Body of pancreas (tissue), 4 donors: ENCODE data around the gene PHF24. TPM values are rescaled to one million over a fixed set of nuclear protein-coding genes. Genes with fewer than 3 reads are reported as not detected.
A peak's percentile ranks its signal among the peaks of the same experiment; 100 is the strongest.
"Not testable (repeated sequence)": the region's sequence is repeated elsewhere in the genome, so short reads cannot be mapped to it uniquely, and the experiment has no call there.

Source experiments
- ATAC-seq: fragments of 150-250 bp; one replicate; pipeline ENCODE4 v1.9.1; 2016
- DNase-seq, 4 donors: peaks; one replicate each; pipeline ENCODE4 v3.0.0-alpha.2; 2019
- H3K27ac ChIP-seq, 4 donors: fragments of 200-600 bp; sonication (generic); 1 replicate in 3 of 4; 2 replicates in 1 of 4; pipeline versions ENCODE4 v1.5.1 to v1.6.1; 2016 to 2019; ENCODE audit warnings: mild to moderate bottlenecking in 1 of 4, mixed read lengths in 1 of 4, moderate library complexity in 1 of 4
- H3K27me3 ChIP-seq, 2 donors: fragments of 200-600 bp; sonication (generic); one replicate each; pipeline ENCODE4 v1.6.0; 2016; ENCODE audit warnings: mild to moderate bottlenecking in 1 of 2
- H3K36me3 ChIP-seq, 2 donors: fragments of 200-600 bp; sonication (generic); replicated peaks in 1 of 2; 2 replicates each; pipeline ENCODE4 v1.5.1; 2016; ENCODE audit warnings: low read depth in 2 of 2; ENCODE audit not compliant: insufficient read depth in 1 of 2
- H3K4me1 ChIP-seq: fragments of 200-600 bp; sonication (generic); one replicate; pipeline ENCODE4 v1.6.0; 2016
- H3K4me3 ChIP-seq, 2 donors: fragments of 200-600 bp; sonication (generic); 1 replicate in 1 of 2; 2 replicates in 1 of 2; pipeline ENCODE4 v1.5.1; 2016 to 2019
- H3K9me3 ChIP-seq, 3 donors: fragments of 200-600 bp; sonication (generic); 1 replicate in 2 of 3; 2 replicates in 1 of 3; pipeline ENCODE4 v1.5.1; 2016
- CTCF ChIP-seq, 7 experiments: fragments of 450-650 bp in 4 of 7; fragments of 200-600 bp in 3 of 7; sonication (generic) in 3 of 7; IDR thresholded peaks; one replicate each; pipeline ENCODE4 v1.5.1; 2016 to 2019; ENCODE audit warnings: antibody characterized with exemption in 7 of 7
- POLR2A ChIP-seq, 3 donors: fragments of 450-650 bp; IDR thresholded peaks; one replicate each; pipeline ENCODE4 v1.6.1; 2016; ENCODE audit warnings: antibody characterized with exemption in 3 of 3, mild to moderate bottlenecking in 2 of 3
- WGBS, 2 donors: methylation state at CpG; one replicate each; pipeline ENCODE4 v1.1.5; 2017; 5-methylcytosine and 5-hydroxymethylcytosine counted together
- intact Hi-C: fragments of 100-400 bp; cut with DNase I; formaldehyde crosslinking; loops from one replicate; pipeline ENCODE4 v1.15.1; 2023
- total RNA-seq, 2 donors: library from RNA; depleted of rRNA; stranded (reverse); fragments of >200 nt; gene quantifications; one replicate each; pipeline ENCODE4 v1.1.0, GENCODE V29; 2016

The PHF24 gene
- under 1 TPM in 1 of 2 donors, not detected in 1; 0.26 TPM for total RNA-seq

- H3K36me3 ChIP-seq: no peaks in the 10 kb centered on the region
- ATAC-seq (peak; percentile 81), DNase-seq (peak in 1 of 4 donors; percentile 31)
- intact Hi-C loops: no loop called here
- no peak within 1 kb of the TSS for H3K4me3 ChIP-seq
- TF ChIP-seq POLR2A (IDR thresholded peaks at IDR 0.05): no peak
- peak in 2 of 7 experiments; percentile 37 for TF ChIP-seq CTCF (IDR thresholded peaks at IDR 0.05)
- H3K4me1 ChIP-seq: peaks cover 10% of the 10 kb centered on the region
- H3K27me3 ChIP-seq: no peaks in the 10 kb centered on the region
- no peaks in the 10 kb centered on the region for H3K9me3 ChIP-seq
- WGBS, 2 donors: 1 to 10% methylated on average over 16 to 94 of the region's 116 CpGs
- H3K27ac ChIP-seq: no peak within 1 kb of the TSS
Measured at GRCh38 chr9:34957492-34958410, at the start of gene PHF24. TSS of gene PHF24 (plus strand) at chr9:34958285. CDS start at chr9:34971299, 13,014 bp downstream.

- no peaks in the 10 kb centered on the region for H3K36me3 ChIP-seq
- H3K9me3 ChIP-seq: peaks cover 0 to 5% (median 0%) of the 10 kb centered on the region in 3 donors
- no peaks in the 10 kb centered on the region for H3K4me1 ChIP-seq
- 76% methylated on average over 4 of the region's 4 CpGs; no CpG with 5 or more reads in 1 of the 2 donors for WGBS, 2 donors
- no peak for DNase-seq
- intact Hi-C loops: no loop called here
- no peak overlapping the region for H3K4me3 ChIP-seq
- ATAC-seq: no peak
- TF ChIP-seq CTCF (IDR thresholded peaks at IDR 0.05) (no peak), POLR2A (IDR thresholded peaks at IDR 0.05) (no peak)
- H3K27me3 ChIP-seq: no peaks in the 10 kb centered on the region
- no peak overlapping the region for H3K27ac ChIP-seq
Measured at GRCh38 chr9:34927061-34927460, 31.0 kb upstream of the PHF24 start.

GRCh38 chr9:34928921-34929320 is 29.2 kb upstream of the PHF24 start:
- no peak for ATAC-seq
- no peak for DNase-seq
- H3K27me3 ChIP-seq: no peaks in the 10 kb centered on the region
- H3K4me3 ChIP-seq: no peak overlapping the region
- intact Hi-C loops: no loop called here
- no peaks in the 10 kb centered on the region for H3K4me1 ChIP-seq
- WGBS, 2 donors: 84 to 92% methylated on average over 1 of the region's 1 CpG
- H3K36me3 ChIP-seq: no peaks in the 10 kb centered on the region
- TF ChIP-seq CTCF (IDR thresholded peaks at IDR 0.05) (no peak), POLR2A (IDR thresholded peaks at IDR 0.05) (no peak)
- no peak overlapping the region for H3K27ac ChIP-seq
- H3K9me3 ChIP-seq: peaks cover 0 to 5% (median 0%) of the 10 kb centered on the region in 3 donors

GRCh38 chr9:34929506-34930102 is 28.5 kb upstream of the PHF24 start:
- no peaks in the 10 kb centered on the region for H3K27me3 ChIP-seq
- H3K36me3 ChIP-seq: no peaks in the 10 kb centered on the region
- no peak overlapping the region for H3K27ac ChIP-seq
- peaks cover 0 to 4% (median 0%) of the 10 kb centered on the region in 3 donors for H3K9me3 ChIP-seq
- DNase-seq (peak; percentile 37 to 71 (median 50)), ATAC-seq (peak; percentile 59)
- H3K4me1 ChIP-seq: no peaks in the 10 kb centered on the region
- TF ChIP-seq POLR2A (IDR thresholded peaks at IDR 0.05) (no peak), CTCF (IDR thresholded peaks at IDR 0.05) (peak; percentile 20 to 58 (median 41))
- intact Hi-C loops: no loop called here
- WGBS, 2 donors: 23 to 25% methylated on average over 7 of the region's 7 CpGs
- H3K4me3 ChIP-seq: no peak overlapping the region

GRCh38 chr9:34939989-34940388 is 18.1 kb upstream of the PHF24 start:
- intact Hi-C loops, ATAC-seq, DNase-seq, H3K27ac ChIP-seq, H3K4me3 ChIP-seq, H3K9me3 ChIP-seq, H3K36me3 ChIP-seq, H3K4me1 ChIP-seq, H3K27me3 ChIP-seq: not testable (repeated sequence)
